C4-2B (cell line): ENCODE data around the gene PFKP.

Source experiments
- CTCF ChIP-seq: fragments of 450-650 bp; conservative IDR thresholded peaks from 2 replicates; pipeline ENCODE4 v1.5.1; 2017; ENCODE audit warnings: mild to moderate bottlenecking
- ZFX ChIP-seq: fragments of 450-650 bp; IDR thresholded peaks from 2 replicates; pipeline ENCODE4 v1.6.1; 2017

- TF ChIP-seq CTCF (no peak), ZFX (no peak)
Measured at GRCh38 chr10:3022027-3022426, 45.3 kb upstream of the PFKP start.
